GM12878 (cell line): Measurements from ENCODE around the gene SEMA6C.

Experiments
- ASH2L ChIP-seq: fragments of 300-600, 200-600 bp; sonication (generic); IDR thresholded peaks from 2 replicates; pipeline ENCODE4 v1.6.1; 2017; ENCODE audit warnings: low read depth, mild to moderate bottlenecking, borderline replicate concordance
- CBFB ChIP-seq: IDR thresholded peaks from 2 replicates; pipeline ENCODE4 v1.6.1; 2016; ENCODE audit warnings: antibody characterized with exemption, low read depth
- EP300 ChIP-seq, 2 experiments: fragments of 150-350 bp in 1 of 2; IDR thresholded peaks; 2 replicates each; pipeline ENCODE4 v1.6.1; 2011 to 2012; ENCODE audit warnings: low read depth in 2 of 2, low read length in 2 of 2, borderline replicate concordance in 1 of 2, improper control_type of control experiment in 1 of 2, inconsistent platforms in 1 of 2; ENCODE audit not compliant: control insufficient read depth in 1 of 2
- LARP7 ChIP-seq: fragments of 450-650 bp; IDR thresholded peaks from 2 replicates; pipeline ENCODE4 v1.6.1; 2017; ENCODE audit warnings: mild to moderate bottlenecking
- POLR2A ChIP-seq: IDR thresholded peaks from 2 replicates; pipeline ENCODE4 v1.6.1; 2011; ENCODE audit warnings: low read depth, mild to moderate bottlenecking, low read length
- RAD21 ChIP-seq: IDR thresholded peaks from 2 replicates; pipeline ENCODE4 v1.6.1; 2011; ENCODE audit warnings: mild to moderate bottlenecking, low read depth, low read length, moderate library complexity; ENCODE audit not compliant: insufficient read depth
- SMC3 ChIP-seq: IDR thresholded peaks from 2 replicates; pipeline ENCODE4 v1.6.1; 2011; ENCODE audit warnings: low read length, improper control_type of control experiment, borderline replicate concordance
- TBL1XR1 ChIP-seq: IDR thresholded peaks from 2 replicates; pipeline ENCODE4 v1.6.1; 2012; ENCODE audit warnings: low read depth, low read length, improper control_type of control experiment
- ZSCAN29 ChIP-seq: fragments of 450-650 bp; IDR thresholded peaks from 2 replicates; pipeline ENCODE4 v1.6.1; 2017; ENCODE audit warnings: mild to moderate bottlenecking, moderate library complexity
- TF ChIP-seq, protein P1 (sequence below), 3 experiments: IDR thresholded peaks in 2 of 3; conservative IDR thresholded peaks in 1 of 3; 2 replicates each; pipeline ENCODE4 v1.5.1; 2011; ENCODE audit warnings: low read depth in 3 of 3, low read length in 3 of 3, mild to moderate bottlenecking in 3 of 3, control low read depth in 2 of 3, moderate library complexity in 2 of 3, inconsistent platforms in 1 of 3, mixed read lengths in 1 of 3; ENCODE audit not compliant: control insufficient read depth in 2 of 3, insufficient read depth in 1 of 3; ENCODE audit errors: extremely low read depth in 1 of 3
- TF ChIP-seq, protein P2 (sequence below): IDR thresholded peaks from 2 replicates; pipeline ENCODE4 v1.6.1; 2012; ENCODE audit warnings: low read depth, low read length, improper control_type of control experiment
- TF ChIP-seq, protein P3 (sequence below): fragments of 450-650 bp; IDR thresholded peaks from 2 replicates; pipeline ENCODE4 v1.6.1; 2018; ENCODE audit warnings: mild to moderate bottlenecking, low read depth, moderate library complexity; ENCODE audit not compliant: partially characterized antibody

DNA sequence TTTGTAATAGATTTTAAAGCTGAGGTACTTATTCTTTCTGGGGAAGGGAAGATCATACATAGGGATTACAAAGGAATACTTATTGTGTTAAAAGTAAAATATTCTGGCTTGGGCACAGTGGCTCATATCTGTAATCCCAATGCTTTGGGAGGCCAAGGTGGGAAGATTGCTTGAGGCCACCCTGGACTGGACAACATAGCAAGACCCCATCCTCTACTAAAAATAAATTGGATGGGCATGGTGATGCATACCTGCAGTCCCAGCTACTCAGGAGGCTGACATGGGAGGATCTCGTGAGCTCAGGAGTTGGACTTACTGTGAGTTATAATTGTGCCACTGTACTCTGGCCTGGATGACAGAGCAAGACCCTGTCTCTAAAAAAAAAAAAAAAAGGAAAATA is 48.3 kb downstream of the SEMA6C start:
- no peak for TF ChIP-seq LARP7
- TF ChIP-seq CBFB: no peak
- TF ChIP-seq ZSCAN29: no peak
- TF ChIP-seq, protein P1, sequence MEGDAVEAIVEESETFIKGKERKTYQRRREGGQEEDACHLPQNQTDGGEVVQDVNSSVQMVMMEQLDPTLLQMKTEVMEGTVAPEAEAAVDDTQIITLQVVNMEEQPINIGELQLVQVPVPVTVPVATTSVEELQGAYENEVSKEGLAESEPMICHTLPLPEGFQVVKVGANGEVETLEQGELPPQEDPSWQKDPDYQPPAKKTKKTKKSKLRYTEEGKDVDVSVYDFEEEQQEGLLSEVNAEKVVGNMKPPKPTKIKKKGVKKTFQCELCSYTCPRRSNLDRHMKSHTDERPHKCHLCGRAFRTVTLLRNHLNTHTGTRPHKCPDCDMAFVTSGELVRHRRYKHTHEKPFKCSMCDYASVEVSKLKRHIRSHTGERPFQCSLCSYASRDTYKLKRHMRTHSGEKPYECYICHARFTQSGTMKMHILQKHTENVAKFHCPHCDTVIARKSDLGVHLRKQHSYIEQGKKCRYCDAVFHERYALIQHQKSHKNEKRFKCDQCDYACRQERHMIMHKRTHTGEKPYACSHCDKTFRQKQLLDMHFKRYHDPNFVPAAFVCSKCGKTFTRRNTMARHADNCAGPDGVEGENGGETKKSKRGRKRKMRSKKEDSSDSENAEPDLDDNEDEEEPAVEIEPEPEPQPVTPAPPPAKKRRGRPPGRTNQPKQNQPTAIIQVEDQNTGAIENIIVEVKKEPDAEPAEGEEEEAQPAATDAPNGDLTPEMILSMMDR (IDR thresholded peaks at IDR 0.05 in 2 of 3, conservative IDR thresholded peaks at IDR 0.05 in 1 of 3; ENCODE audit: control insufficient read depth in 2 of 3, extremely low read depth in 1 of 3, insufficient read depth in 1 of 3, low read depth in 3 of 3, low read length in 3 of 3): no peak
- TF ChIP-seq POLR2A: no peak
- TF ChIP-seq EP300 (IDR thresholded peaks at IDR 0.05; ENCODE audit: borderline replicate concordance in 1 of 2, control insufficient read depth in 1 of 2, low read depth in 2 of 2, low read length in 2 of 2): no peak
- no peak for TF ChIP-seq SMC3
- TF ChIP-seq TBL1XR1: no peak
- TF ChIP-seq, protein P2, sequence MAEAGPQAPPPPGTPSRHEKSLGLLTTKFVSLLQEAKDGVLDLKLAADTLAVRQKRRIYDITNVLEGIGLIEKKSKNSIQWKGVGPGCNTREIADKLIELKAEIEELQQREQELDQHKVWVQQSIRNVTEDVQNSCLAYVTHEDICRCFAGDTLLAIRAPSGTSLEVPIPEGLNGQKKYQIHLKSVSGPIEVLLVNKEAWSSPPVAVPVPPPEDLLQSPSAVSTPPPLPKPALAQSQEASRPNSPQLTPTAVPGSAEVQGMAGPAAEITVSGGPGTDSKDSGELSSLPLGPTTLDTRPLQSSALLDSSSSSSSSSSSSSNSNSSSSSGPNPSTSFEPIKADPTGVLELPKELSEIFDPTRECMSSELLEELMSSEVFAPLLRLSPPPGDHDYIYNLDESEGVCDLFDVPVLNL: no peak
- TF ChIP-seq RAD21: no peak
- TF ChIP-seq ASH2L: no peak
- TF ChIP-seq, protein P3, sequence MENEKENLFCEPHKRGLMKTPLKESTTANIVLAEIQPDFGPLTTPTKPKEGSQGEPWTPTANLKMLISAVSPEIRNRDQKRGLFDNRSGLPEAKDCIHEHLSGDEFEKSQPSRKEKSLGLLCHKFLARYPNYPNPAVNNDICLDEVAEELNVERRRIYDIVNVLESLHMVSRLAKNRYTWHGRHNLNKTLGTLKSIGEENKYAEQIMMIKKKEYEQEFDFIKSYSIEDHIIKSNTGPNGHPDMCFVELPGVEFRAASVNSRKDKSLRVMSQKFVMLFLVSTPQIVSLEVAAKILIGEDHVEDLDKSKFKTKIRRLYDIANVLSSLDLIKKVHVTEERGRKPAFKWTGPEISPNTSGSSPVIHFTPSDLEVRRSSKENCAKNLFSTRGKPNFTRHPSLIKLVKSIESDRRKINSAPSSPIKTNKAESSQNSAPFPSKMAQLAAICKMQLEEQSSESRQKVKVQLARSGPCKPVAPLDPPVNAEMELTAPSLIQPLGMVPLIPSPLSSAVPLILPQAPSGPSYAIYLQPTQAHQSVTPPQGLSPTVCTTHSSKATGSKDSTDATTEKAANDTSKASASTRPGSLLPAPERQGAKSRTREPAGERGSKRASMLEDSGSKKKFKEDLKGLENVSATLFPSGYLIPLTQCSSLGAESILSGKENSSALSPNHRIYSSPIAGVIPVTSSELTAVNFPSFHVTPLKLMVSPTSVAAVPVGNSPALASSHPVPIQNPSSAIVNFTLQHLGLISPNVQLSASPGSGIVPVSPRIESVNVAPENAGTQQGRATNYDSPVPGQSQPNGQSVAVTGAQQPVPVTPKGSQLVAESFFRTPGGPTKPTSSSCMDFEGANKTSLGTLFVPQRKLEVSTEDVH: no peak
